ENCODE results near the gene HBD. TPM values are rescaled to one million over a fixed set of nuclear protein-coding genes. Genes with fewer than 3 reads are reported as not detected.

The HBD gene
- total RNA-seq, 1 donor from 2014 or later: not detected

DNA sequence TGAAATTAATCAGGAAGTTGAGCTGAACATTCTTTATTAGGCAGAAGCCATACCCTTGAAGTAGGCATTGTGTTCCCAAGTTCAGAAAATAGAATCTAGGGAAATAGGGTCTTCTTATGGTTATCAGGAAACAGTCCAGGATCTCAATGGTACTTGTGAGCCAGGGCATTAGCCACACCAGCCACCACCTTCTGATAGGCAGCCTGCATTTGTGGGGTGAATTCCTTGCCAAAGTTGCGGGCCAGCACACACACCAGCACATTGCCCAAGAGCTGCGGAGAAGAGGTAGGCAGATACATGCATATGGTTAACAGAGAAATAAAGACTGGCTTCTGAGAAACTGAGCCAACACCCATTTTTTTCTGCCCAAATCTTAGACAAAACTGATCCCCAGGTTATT is 1.5 kb downstream of the HBD start:
- no peaks in the 10 kb centered on the region for H3K27me3 ChIP-seq (ENCODE audit: insufficient read depth, low read length)
- DNase-seq (ENCODE audit: low read depth) (no peak), FAIRE-seq (no peak)
- H3K36me3 Mint-ChIP-seq (ENCODE audit: low read depth, unreplicated experiment): no peaks in the 10 kb centered on the region
- H3K36me3 ChIP-seq (ENCODE audit: insufficient read depth, low read length): no peaks in the 10 kb centered on the region
- H3K4me2 ChIP-seq (ENCODE audit: low read length): no peak overlapping the region
- H2AFZ ChIP-seq (ENCODE audit: low read depth, low read length): no peak overlapping the region
- H3K27ac ChIP-seq (ENCODE audit: low read depth, low read length): no peak overlapping the region
- peaks cover 6% of the 10 kb centered on the region for H3K4me1 Mint-ChIP-seq (ENCODE audit: low read depth, unreplicated experiment)
- H3K4me3 ChIP-seq (ENCODE audit: insufficient read depth, low read depth, low read length): no peak overlapping the region
- H3K9me3 Mint-ChIP-seq (ENCODE audit: unreplicated experiment): no peaks in the 10 kb centered on the region
- H4K20me1 ChIP-seq (ENCODE audit: insufficient read depth, low read length): no peaks in the 10 kb centered on the region
- no peak overlapping the region for H3K9ac ChIP-seq (ENCODE audit: low read length)
- no peaks in the 10 kb centered on the region for H3K79me2 ChIP-seq (ENCODE audit: insufficient read depth, low read length)
- no peaks in the 10 kb centered on the region for H3K4me1 ChIP-seq (ENCODE audit: insufficient read depth, low read length)
- no peak for TF ChIP-seq EZH2 (IDR thresholded peaks at IDR 0.05; ENCODE audit: insufficient read depth, low read length)
- TF ChIP-seq, protein P1, sequence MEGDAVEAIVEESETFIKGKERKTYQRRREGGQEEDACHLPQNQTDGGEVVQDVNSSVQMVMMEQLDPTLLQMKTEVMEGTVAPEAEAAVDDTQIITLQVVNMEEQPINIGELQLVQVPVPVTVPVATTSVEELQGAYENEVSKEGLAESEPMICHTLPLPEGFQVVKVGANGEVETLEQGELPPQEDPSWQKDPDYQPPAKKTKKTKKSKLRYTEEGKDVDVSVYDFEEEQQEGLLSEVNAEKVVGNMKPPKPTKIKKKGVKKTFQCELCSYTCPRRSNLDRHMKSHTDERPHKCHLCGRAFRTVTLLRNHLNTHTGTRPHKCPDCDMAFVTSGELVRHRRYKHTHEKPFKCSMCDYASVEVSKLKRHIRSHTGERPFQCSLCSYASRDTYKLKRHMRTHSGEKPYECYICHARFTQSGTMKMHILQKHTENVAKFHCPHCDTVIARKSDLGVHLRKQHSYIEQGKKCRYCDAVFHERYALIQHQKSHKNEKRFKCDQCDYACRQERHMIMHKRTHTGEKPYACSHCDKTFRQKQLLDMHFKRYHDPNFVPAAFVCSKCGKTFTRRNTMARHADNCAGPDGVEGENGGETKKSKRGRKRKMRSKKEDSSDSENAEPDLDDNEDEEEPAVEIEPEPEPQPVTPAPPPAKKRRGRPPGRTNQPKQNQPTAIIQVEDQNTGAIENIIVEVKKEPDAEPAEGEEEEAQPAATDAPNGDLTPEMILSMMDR (IDR thresholded peaks at IDR 0.05; ENCODE audit: insufficient read depth, low read depth, low read length): no peak
- no peak overlapping the region for H3K4me3 Mint-ChIP-seq (ENCODE audit: unreplicated experiment)
- no peak overlapping the region for H3K27ac Mint-ChIP-seq (ENCODE audit: unreplicated experiment)
- no peaks in the 10 kb centered on the region for H3K9me3 ChIP-seq (ENCODE audit: insufficient read depth, low read depth, low read length)
- H3K27me3 Mint-ChIP-seq (ENCODE audit: low read depth, unreplicated experiment): peaks cover 1% of the 10 kb centered on the region

DNA sequence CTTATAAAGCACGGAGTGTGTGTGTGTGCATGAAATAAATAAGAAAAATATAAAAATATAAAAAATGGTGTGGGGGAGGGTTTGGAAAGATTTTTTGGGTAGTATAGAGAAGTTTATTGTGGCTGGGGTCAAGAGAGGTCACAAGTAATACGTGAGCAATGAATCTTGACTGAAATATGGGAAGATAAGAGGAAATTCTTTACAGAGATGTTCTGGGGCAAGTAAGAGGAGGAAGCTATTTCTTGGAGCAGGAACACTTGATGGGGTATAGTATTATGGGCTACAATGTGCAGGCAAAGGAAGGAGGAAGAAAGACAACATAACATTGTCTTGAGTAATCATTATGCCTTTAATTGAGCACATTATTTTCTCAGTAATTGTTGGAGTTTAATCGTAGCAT is 2.1 kb downstream of the HBD start:
- Histone ChIP-seq H3K4me1 (ENCODE audit: insufficient read depth, low read length) (no peaks in the 10 kb centered on the region), H2AFZ (ENCODE audit: low read depth, low read length) (no peak overlapping the region), H3K36me3 (ENCODE audit: insufficient read depth, low read length) (no peaks in the 10 kb centered on the region), H3K9me3 (ENCODE audit: insufficient read depth, low read depth, low read length) (no peaks in the 10 kb centered on the region), H3K27me3 (ENCODE audit: insufficient read depth, low read length) (no peaks in the 10 kb centered on the region), H3K79me2 (ENCODE audit: insufficient read depth, low read length) (no peaks in the 10 kb centered on the region), H3K4me2 (ENCODE audit: low read length) (no peak overlapping the region), H3K27ac (ENCODE audit: low read depth, low read length) (no peak overlapping the region), H4K20me1 (ENCODE audit: insufficient read depth, low read length) (no peaks in the 10 kb centered on the region), H3K9ac (ENCODE audit: low read length) (no peak overlapping the region), H3K4me3 (ENCODE audit: insufficient read depth, low read depth, low read length) (no peak overlapping the region)
- Mint-ChIP-seq H3K27me3 (ENCODE audit: low read depth, unreplicated experiment) (peaks cover 1% of the 10 kb centered on the region), H3K4me1 (ENCODE audit: low read depth, unreplicated experiment) (peaks cover 6% of the 10 kb centered on the region), H3K4me3 (ENCODE audit: unreplicated experiment) (no peak overlapping the region), H3K9me3 (ENCODE audit: unreplicated experiment) (no peaks in the 10 kb centered on the region), H3K27ac (ENCODE audit: unreplicated experiment) (no peak overlapping the region), H3K36me3 (ENCODE audit: low read depth, unreplicated experiment) (no peaks in the 10 kb centered on the region)
- FAIRE-seq (no peak), DNase-seq (ENCODE audit: low read depth) (no peak)
- TF ChIP-seq, protein P1 (IDR thresholded peaks at IDR 0.05; ENCODE audit: insufficient read depth, low read depth, low read length): no peak

DNA sequence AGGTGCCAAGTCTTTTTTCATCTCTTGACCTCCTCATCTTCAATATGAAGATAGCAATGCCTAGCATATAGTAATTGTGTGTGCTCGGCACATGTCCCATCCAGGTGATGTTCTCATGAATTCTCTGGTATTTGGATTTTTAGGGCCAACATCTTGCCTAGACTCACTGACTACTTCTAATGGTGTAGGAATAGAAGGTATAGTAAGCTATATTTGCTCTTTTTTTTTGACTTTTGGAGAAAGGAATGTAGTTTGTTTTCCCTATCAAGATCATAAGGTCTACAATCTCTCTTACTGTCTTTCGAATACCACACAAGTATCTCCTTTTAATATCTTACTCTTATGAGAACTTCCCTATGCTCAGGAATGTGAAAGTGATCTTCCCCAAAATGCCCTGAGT is 3.2 kb downstream of the HBD start:
- FAIRE-seq: no peak
- Histone ChIP-seq H3K4me1 (ENCODE audit: insufficient read depth, low read length) (no peaks in the 10 kb centered on the region), H3K4me2 (ENCODE audit: low read length) (no peak overlapping the region), H3K27me3 (ENCODE audit: insufficient read depth, low read length) (no peaks in the 10 kb centered on the region), H3K79me2 (ENCODE audit: insufficient read depth, low read length) (no peaks in the 10 kb centered on the region), H3K4me3 (ENCODE audit: insufficient read depth, low read depth, low read length) (no peak overlapping the region), H3K36me3 (ENCODE audit: insufficient read depth, low read length) (no peaks in the 10 kb centered on the region), H3K9me3 (ENCODE audit: insufficient read depth, low read depth, low read length) (no peaks in the 10 kb centered on the region), H3K27ac (ENCODE audit: low read depth, low read length) (no peak overlapping the region), H3K9ac (ENCODE audit: low read length) (no peak overlapping the region), H4K20me1 (ENCODE audit: insufficient read depth, low read length) (no peaks in the 10 kb centered on the region), H2AFZ (ENCODE audit: low read depth, low read length) (no peak overlapping the region)
- H3K27me3 Mint-ChIP-seq (ENCODE audit: low read depth, unreplicated experiment): peaks cover 1% of the 10 kb centered on the region
- no peak overlapping the region for H3K4me3 Mint-ChIP-seq (ENCODE audit: unreplicated experiment)
- TF ChIP-seq EZH2 (IDR thresholded peaks at IDR 0.05; ENCODE audit: insufficient read depth, low read length): no peak
- TF ChIP-seq, protein P1 (IDR thresholded peaks at IDR 0.05; ENCODE audit: insufficient read depth, low read depth, low read length): no peak
- H3K4me1 Mint-ChIP-seq (ENCODE audit: low read depth, unreplicated experiment): peaks cover 6% of the 10 kb centered on the region
- no peaks in the 10 kb centered on the region for H3K36me3 Mint-ChIP-seq (ENCODE audit: low read depth, unreplicated experiment)
- no peaks in the 10 kb centered on the region for H3K9me3 Mint-ChIP-seq (ENCODE audit: unreplicated experiment)
- H3K27ac Mint-ChIP-seq (ENCODE audit: unreplicated experiment): no peak overlapping the region
- no peak for DNase-seq (ENCODE audit: low read depth)
